Central memory CD4-positive, alpha-beta T cell (primary cell): Measurements from ENCODE around the gene CNOT3.

ENCODE experiments used
- DNase-seq: peaks from one replicate; pipeline ENCODE4 v3.0.0; 2022

Gene CNOT3

DNA sequence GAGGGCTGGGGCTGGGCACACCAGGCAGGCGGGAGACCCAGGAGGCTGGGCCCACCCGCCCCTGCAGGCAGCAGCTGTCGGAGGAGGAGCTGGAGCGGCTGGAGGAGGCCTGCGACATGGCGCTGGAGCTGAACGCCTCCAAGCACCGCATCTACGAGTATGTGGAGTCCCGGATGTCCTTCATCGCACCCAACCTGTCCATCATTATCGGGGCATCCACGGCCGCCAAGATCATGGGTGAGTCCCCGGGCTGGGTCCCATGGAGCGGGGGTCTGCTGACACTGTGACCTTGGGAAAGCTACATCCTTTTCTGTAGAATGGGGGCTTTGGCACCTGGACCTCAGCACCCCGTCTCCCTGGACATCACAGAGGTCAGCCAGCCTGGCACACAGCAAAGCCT is 13.9 kb upstream of the CNOT3 start:
- DNase-seq = no peak

- DNase-seq = no peak
Observed at GRCh38 chr19:54124393-54124792, 13.2 kb upstream of the CNOT3 start.

- DNase-seq = no peak
Observed at GRCh38 chr19:54125713-54126112, 11.8 kb upstream of the CNOT3 start.

DNA sequence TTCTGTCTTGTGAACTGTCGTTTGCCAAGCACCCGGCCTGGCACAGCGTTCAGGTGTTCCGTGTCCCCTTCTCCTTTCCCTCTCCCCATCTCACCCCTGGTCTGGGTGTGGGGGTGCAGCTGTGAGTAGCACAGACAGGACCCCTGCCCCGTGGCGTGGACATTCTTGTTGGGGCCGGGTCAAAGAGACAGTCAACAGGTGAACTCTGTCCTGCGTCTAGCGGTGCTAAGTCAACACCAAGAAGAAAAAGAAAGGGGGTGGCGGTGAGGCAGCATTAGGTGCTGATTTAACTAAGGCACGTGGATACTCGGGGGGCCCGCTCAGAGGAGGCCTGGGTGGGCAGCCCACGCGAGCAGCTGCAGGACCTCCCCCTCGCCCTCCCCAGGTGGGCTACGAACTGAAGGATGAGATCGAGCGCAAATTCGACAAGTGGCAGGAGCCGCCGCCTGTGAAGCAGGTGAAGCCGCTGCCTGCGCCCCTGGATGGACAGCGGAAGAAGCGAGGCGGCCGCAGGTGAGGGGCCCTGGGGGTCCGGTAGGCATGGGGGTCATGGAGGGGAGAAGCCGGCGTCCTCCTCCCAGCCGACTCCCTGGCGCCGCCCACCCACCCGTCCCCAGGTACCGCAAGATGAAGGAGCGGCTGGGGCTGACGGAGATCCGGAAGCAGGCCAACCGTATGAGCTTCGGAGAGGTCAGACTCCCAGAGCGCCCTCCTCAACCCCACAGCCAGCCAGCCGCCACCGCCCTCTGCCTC is 9.7 kb upstream of the CNOT3 start:
- DNase-seq = no peak

- no peak for DNase-seq
Observed at GRCh38 chr19:54128441-54128725, 9.2 kb upstream of the CNOT3 start.

- no peak for DNase-seq
Observed at GRCh38 chr19:54128796-54129616, 8.6 kb upstream of the CNOT3 start.

DNA sequence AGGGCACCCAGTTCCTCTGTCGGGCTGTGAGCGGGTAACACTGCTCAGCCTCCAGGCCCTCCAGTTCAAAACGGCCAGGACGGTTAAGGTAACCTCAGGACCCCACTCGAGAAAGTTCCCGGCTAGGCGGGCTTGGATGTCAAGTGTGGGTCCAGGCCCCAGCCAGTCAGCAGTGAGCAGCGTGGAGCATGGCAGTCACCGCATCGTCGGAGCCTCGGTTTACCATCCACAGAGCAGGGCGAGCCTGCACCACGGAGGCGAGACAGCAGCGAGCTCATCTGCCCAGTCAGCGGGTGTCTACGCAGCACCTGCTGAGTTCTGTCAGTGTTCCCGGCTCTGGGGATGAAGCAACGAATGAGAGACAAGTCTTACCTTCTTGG is 8.0 kb upstream of the CNOT3 start:
- no peak for DNase-seq

- DNase-seq = no peak
Observed at GRCh38 chr19:54133312-54133956, 4.1 kb upstream of the CNOT3 start.

GRCh38 chr19:54133957-54134590 is 3.5 kb upstream of the CNOT3 start:
- no peak for DNase-seq

DNA sequence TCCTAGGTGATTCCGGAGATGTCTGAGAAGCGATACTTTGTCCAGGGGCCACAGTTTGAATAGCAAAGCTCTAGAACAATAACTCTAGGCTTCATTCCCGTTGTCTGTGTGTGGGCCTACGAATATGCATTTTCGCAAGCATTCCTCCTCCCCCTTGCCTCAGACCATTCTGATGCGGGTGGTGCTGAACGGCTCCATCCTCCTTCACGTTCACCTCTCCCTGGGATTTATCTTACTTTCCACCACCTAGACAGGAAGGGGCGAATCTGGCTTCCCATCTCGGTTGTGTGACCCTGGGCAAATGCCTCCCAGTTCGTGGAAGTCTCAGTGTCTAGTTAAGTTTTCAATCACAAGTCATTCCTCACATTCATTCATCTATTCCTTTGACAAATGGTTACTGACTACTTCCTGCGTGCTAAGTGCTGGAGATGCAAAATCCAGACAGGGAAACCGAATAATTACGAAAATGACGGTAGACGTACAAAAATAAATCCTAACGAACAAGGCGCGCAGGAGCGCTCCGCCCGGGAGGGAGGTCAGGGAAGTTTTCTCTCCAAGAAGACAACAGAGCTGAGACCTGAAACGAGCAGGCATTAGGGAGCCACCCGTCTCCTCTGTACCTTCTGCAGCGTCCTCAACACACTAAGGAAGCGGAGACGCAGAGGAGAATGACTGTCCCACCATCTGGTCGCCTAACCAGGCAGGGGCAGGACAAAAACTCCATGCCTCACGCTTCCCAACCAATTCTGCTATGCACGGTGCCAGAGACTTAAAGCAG is 1.3 kb upstream of the CNOT3 start:
- no peak for DNase-seq

DNA sequence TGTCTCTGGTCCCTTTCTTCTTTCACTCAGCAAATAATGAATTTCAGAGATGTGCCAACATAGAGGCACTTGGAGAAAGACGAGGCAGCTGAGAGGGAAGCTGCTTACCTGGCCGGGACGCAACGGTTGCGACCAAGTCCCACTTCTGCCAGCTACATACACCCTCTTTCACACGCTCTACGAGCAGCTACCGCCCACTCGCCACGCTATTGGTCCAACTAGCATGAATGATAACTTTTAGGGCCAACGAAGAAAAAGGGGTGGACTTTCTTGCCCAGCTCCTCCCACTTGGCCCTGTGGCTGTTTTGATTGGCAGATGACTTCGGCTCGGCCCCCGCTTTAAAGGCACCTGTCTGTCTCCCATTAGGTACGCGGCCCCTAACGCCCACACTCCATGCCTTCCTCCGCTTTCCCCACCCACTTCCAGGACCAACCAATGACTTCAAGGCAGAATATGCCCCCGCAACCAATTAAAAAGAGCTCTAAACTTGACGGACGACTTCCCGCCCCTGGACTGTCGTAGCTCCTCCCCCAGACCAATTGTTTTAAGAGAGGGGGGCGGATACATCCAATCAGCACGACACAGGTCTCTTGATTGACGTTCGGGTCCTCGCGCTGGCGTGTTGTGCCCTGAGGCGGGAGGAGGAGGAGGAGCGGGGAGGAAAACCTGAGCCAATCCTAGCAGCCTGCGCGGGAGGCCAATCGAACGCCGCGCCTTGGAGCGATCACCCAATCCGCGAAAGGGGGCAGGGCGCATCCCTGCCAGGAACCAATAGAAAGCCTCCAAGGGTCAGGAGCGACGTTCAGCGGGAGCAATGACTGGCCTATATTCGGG is 481 bp upstream of the CNOT3 start:
- DNase-seq = peak; percentile 100

DNA sequence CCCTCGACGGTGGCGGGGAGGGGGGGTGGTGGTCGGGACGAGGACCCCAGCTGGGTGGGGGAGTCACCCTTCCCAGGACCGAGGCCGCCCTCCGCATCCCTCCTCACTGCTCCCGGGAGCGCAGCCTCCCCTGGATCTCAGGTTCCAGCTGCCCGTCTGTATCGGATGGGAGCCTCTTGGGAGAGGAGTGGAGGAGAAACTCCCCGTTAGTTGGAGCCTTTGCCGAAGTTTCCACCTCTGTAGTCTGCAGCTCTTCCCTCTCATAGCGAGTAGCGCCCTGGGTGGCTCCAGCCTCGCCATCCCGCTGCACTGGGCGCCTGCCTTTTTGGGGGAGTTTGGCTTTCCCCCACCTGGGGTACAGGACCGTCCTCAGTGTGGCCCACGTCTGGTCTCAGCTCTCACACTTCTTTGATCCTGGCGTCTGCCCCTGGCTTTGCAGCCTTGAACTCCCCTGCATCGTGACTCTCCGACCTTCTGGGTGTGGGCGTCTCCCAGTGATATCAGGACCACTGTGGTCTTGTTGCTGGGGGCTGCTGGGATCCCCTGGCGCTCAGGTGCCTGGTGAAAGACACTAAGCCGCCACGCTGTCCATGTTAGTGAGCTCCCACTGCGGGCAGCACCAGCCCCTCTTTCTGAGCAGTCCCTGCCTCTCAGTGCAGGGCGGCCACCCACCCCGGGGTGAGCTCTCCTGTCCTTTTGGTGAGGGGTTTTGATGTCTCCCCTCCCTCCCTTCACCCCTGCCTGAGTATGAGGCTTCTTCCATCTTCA is 1.1 kb downstream of the CNOT3 start:
- DNase-seq = no peak

DNA sequence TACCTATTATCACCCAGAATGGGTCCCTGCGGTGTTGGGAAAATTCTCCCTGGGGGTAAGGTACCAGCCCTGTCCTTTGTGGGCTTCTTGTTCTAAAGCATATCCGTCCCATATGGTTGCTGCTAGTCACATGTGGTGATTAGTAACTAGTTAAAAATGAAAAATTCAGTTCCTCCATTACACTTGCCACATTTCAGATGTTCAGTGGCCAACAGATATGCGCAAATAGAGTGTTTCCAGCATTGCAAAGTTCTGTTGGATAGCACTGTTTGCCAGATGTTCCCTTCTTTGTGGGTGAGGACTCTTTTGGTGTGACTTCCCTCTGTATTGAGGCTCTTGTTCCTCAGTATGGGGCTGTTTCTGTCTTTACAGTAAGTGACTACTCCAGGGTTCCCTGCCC is 3.8 kb downstream of the CNOT3 start:
- DNase-seq = no peak

- DNase-seq = no peak
Observed at GRCh38 chr19:54142166-54142780, 4.7 kb downstream of the CNOT3 start.

- no peak for DNase-seq
Observed at GRCh38 chr19:54145541-54146158, 8.1 kb downstream of the CNOT3 start.

DNA sequence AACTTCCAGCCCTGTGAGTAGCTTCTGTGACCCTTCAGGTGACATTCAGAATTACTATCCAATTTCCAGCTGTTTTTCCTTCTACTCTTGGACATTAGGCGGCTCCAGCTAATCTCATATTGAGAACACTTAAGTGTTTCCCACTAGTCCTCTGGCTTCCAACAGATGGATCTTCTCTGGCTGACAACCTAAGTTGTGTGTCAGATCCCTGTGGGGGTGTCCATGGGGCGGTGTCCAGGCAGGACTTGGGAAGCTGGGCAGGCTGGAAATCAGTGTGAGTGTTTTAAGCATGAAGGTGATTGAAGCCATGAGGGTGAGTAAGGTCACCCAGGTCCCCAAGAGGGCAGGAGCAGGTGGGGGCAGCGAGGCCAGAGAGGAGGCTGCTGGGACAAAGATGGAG is 10.1 kb downstream of the CNOT3 start:
- DNase-seq = no peak

DNA sequence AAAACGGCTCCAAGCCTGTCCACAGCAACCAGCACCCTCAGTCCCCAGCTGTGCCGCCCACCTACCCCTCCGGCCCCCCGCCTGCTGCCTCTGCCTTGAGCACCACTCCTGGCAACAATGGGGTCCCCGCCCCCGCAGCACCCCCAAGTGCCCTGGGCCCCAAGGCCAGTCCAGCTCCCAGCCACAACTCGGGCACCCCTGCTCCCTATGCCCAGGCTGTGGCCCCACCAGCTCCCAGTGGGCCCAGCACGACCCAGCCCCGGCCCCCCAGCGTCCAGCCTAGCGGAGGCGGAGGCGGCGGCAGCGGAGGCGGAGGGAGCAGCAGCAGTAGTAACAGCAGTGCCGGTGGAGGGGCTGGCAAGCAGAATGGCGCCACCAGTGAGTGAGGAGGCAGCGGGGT is 10.6 kb downstream of the CNOT3 start:
- no peak for DNase-seq

GRCh38 chr19:54149021-54149812 is 11.7 kb downstream of the CNOT3 start:
- no peak for DNase-seq

DNA sequence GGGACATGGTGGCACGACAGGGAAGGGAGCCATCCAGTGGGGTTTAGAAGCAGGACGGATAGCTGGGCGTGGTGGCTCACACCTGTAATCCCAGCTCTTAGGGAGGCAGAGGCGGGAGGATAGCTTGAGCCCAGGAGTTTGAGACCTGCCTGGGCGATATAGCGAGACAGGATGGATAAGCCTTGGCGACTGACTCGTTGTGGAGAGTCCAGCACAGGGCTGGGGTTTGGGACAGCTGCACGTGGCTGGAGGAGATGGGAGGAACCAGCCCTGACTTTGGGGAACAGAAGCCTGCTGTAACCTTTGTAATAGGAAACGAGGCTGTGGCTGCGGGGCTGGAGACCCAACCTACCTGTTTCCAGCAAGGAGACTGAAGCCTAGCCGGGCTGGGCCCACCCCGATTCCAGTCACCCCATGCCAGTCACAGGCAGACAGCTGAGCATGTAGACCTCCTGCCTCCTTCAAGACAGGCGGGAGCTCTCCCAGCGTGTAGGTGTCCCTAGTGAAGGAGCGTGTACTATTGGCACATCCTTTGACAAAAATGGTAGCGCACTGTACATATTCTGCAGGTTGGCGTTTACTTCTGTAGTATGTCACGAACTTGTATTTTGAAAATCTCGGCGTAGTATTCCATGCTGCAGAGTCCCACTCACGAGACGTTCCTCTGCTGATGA is 13.9 kb downstream of the CNOT3 start:
- DNase-seq = no peak
